Gastrocnemius medialis (tissue), 4 donors: ENCODE results near the gene SPDYE1.
"Not testable (repeated sequence)": the region's sequence is repeated elsewhere in the genome, so short reads cannot be mapped to it uniquely, and the experiment has no call there.

ENCODE experiments used
- CTCF ChIP-seq, 5 experiments: fragments of 450-650 bp in 3 of 5; fragments of 200-600 bp in 2 of 5; sonication (generic) in 2 of 5; IDR thresholded peaks in 4 of 5; conservative IDR thresholded peaks in 1 of 5; 1 replicate in 4 of 5; 2 replicates in 1 of 5; pipeline ENCODE4 v1.5.1; 2016 to 2019; ENCODE audit warnings: antibody characterized with exemption in 5 of 5, mild to moderate bottlenecking in 3 of 5, moderate library complexity in 3 of 5
- POLR2A ChIP-seq, 2 donors: fragments of 450-650 bp; IDR thresholded peaks; one replicate each; pipeline ENCODE4 v1.6.1; 2017; ENCODE audit warnings: antibody characterized with exemption in 2 of 2, mild to moderate bottlenecking in 2 of 2, moderate library complexity in 2 of 2

GRCh38 chr7:43970698-43971097 is 27.0 kb upstream of the SPDYE1 start:
- not testable (repeated sequence) for TF ChIP-seq POLR2A (IDR thresholded peaks at IDR 0.05); CTCF (IDR thresholded peaks at IDR 0.05 in 4 of 5, conservative IDR thresholded peaks at IDR 0.05 in 1 of 5)
